OCI-LY3 (cell line): ENCODE data around the gene RAPGEF5.

Experiments
- CTCF ChIP-seq: fragments of 200-600, 300-600 bp; sonication (generic); IDR thresholded peaks from 2 replicates; pipeline ENCODE4 v1.5.1; 2014; ENCODE audit warnings: antibody characterized with exemption, low read length, low read depth
- EZH2phosphoT487 ChIP-seq: fragments of 200-600 bp; shearing (Covaris generic); IDR thresholded peaks from 2 replicates; pipeline ENCODE4 v1.6.1; 2018; ENCODE audit warnings: antibody characterized with exemption, mixed run types, low read depth

- TF ChIP-seq CTCF (no peak), EZH2phosphoT487 (no peak)
These were observed 40.0 kb downstream of the RAPGEF5 start for GRCh38 chr7:22316914-22317313.
